Activated naive CD8-positive, alpha-beta T cell treated with anti-CD3 and anti-CD28 coated beads, Interleukin-2, amount 50 U/mL, for 24 hours (primary cell): Measurements from ENCODE around the gene SLC4A3.

ENCODE experiments used
- ATAC-seq: fragments of 150-1000 bp; cut with Tn5 transposase; one replicate; pipeline ENCODE4 v1.10.0; 2021
- DNase-seq: peaks from one replicate; pipeline ENCODE4 v3.0.0; 2021
- H3K27ac Mint-ChIP-seq: one replicate; pipeline ENCODE4 v1.8.0; 2021; ENCODE audit warnings: mild to moderate bottlenecking, mixed read lengths
- H3K27me3 Mint-ChIP-seq: one replicate; pipeline ENCODE4 v1.8.0; 2021; ENCODE audit warnings: mixed read lengths
- H3K36me3 Mint-ChIP-seq: one replicate; pipeline ENCODE4 v1.8.0; 2021; ENCODE audit warnings: low read depth, mixed read lengths
- H3K4me1 Mint-ChIP-seq: one replicate; pipeline ENCODE4 v1.8.0; 2021; ENCODE audit warnings: mixed read lengths
- H3K4me3 Mint-ChIP-seq: one replicate; pipeline ENCODE4 v1.8.0; 2021; ENCODE audit warnings: mild to moderate bottlenecking, moderate library complexity, mixed read lengths
- H3K9me3 Mint-ChIP-seq: one replicate; pipeline ENCODE4 v1.8.0; 2021; ENCODE audit warnings: mixed read lengths

SLC4A3 gene

GRCh38 chr2:219605607-219605954, 21.8 kb upstream of the SLC4A3 start:
- Mint-ChIP-seq H3K4me3 (no peak overlapping the region), H3K27me3 (no peaks in the 10 kb centered on the region), H3K9me3 (no peaks in the 10 kb centered on the region), H3K36me3 (peaks cover 35% of the 10 kb centered on the region), H3K27ac (no peak overlapping the region), H3K4me1 (peaks cover 2% of the 10 kb centered on the region)
- DNase-seq: no peak
- ATAC-seq: no peak

GRCh38 chr2:219607931-219608330, 19.5 kb upstream of the SLC4A3 start:
- Mint-ChIP-seq H3K4me1 (peaks cover 15% of the 10 kb centered on the region), H3K27me3 (no peaks in the 10 kb centered on the region), H3K9me3 (no peaks in the 10 kb centered on the region), H3K4me3 (no peak overlapping the region), H3K27ac (no peak overlapping the region), H3K36me3 (peaks cover 28% of the 10 kb centered on the region)
- no peak for DNase-seq
- no peak for ATAC-seq

GRCh38 chr2:219608399-219608964, 18.9 kb upstream of the SLC4A3 start:
- Mint-ChIP-seq H3K4me3 (no peak overlapping the region), H3K4me1 (peaks cover 16% of the 10 kb centered on the region), H3K36me3 (peaks cover 28% of the 10 kb centered on the region), H3K27ac (no peak overlapping the region), H3K27me3 (no peaks in the 10 kb centered on the region), H3K9me3 (no peaks in the 10 kb centered on the region)
- DNase-seq: no peak
- ATAC-seq: no peak

GRCh38 chr2:219609149-219609750, 18.2 kb upstream of the SLC4A3 start:
- Mint-ChIP-seq H3K27ac (no peak overlapping the region), H3K9me3 (no peaks in the 10 kb centered on the region)

GRCh38 chr2:219611306-219611705, 16.1 kb upstream of the SLC4A3 start:
- H3K27me3 Mint-ChIP-seq: no peaks in the 10 kb centered on the region
- DNase-seq (no peak), ATAC-seq (no peak)
- peaks cover 23% of the 10 kb centered on the region for H3K36me3 Mint-ChIP-seq
- H3K4me3 Mint-ChIP-seq: no peak overlapping the region
- no peak overlapping the region for H3K27ac Mint-ChIP-seq
- no peaks in the 10 kb centered on the region for H3K9me3 Mint-ChIP-seq
- H3K4me1 Mint-ChIP-seq: peaks cover 14% of the 10 kb centered on the region

More at GRCh38 chr2:219609149-219609750, 18.2 kb upstream of the SLC4A3 start:
- Mint-ChIP-seq H3K4me1 (peaks cover 14% of the 10 kb centered on the region), H3K4me3 (no peak overlapping the region), H3K27me3 (no peaks in the 10 kb centered on the region), H3K36me3 (peaks cover 21% of the 10 kb centered on the region)
- DNase-seq: no peak
- ATAC-seq: no peak

- Mint-ChIP-seq H3K36me3 (peaks cover 19% of the 10 kb centered on the region), H3K27me3 (no peaks in the 10 kb centered on the region), H3K4me1 (peaks cover 14% of the 10 kb centered on the region), H3K9me3 (no peaks in the 10 kb centered on the region), H3K27ac (no peak overlapping the region), H3K4me3 (no peak overlapping the region)
- no peak for ATAC-seq
- no peak for DNase-seq
These were observed 15.4 kb upstream of the SLC4A3 start for GRCh38 chr2:219611866-219612576.

- H3K27ac Mint-ChIP-seq: no peak overlapping the region
- ATAC-seq: no peak
- H3K27me3 Mint-ChIP-seq: no peaks in the 10 kb centered on the region
- no peaks in the 10 kb centered on the region for H3K9me3 Mint-ChIP-seq
- no peak overlapping the region for H3K4me3 Mint-ChIP-seq
- peaks cover 14% of the 10 kb centered on the region for H3K4me1 Mint-ChIP-seq
- no peak for DNase-seq
- H3K36me3 Mint-ChIP-seq: peaks cover 15% of the 10 kb centered on the region
These were observed 14.7 kb upstream of the SLC4A3 start for GRCh38 chr2:219612577-219613286.

- Mint-ChIP-seq H3K4me3 (no peak overlapping the region), H3K9me3 (no peaks in the 10 kb centered on the region), H3K27me3 (no peaks in the 10 kb centered on the region), H3K36me3 (peaks cover 15% of the 10 kb centered on the region), H3K4me1 (peaks cover 14% of the 10 kb centered on the region), H3K27ac (no peak overlapping the region)
- no peak for DNase-seq
- no peak for ATAC-seq
These were observed 13.9 kb upstream of the SLC4A3 start for GRCh38 chr2:219613461-219614070.

- no peaks in the 10 kb centered on the region for H3K27me3 Mint-ChIP-seq
- H3K4me3 Mint-ChIP-seq: no peak overlapping the region
- DNase-seq (no peak), ATAC-seq (no peak)
- H3K27ac Mint-ChIP-seq: no peak overlapping the region
- peaks cover 15% of the 10 kb centered on the region for H3K36me3 Mint-ChIP-seq
- H3K9me3 Mint-ChIP-seq: no peaks in the 10 kb centered on the region
- H3K4me1 Mint-ChIP-seq: peaks cover 14% of the 10 kb centered on the region
These were observed 13.2 kb upstream of the SLC4A3 start for GRCh38 chr2:219614076-219614860.

- H3K36me3 Mint-ChIP-seq: peaks cover 13% of the 10 kb centered on the region
- H3K9me3 Mint-ChIP-seq: no peaks in the 10 kb centered on the region
- ATAC-seq: no peak
- peaks cover 14% of the 10 kb centered on the region for H3K4me1 Mint-ChIP-seq
- no peaks in the 10 kb centered on the region for H3K27me3 Mint-ChIP-seq
- H3K4me3 Mint-ChIP-seq: no peak overlapping the region
- no peak overlapping the region for H3K27ac Mint-ChIP-seq
- DNase-seq: no peak
These were observed 12.4 kb upstream of the SLC4A3 start for GRCh38 chr2:219615036-219615435.

- H3K4me3 Mint-ChIP-seq: no peak overlapping the region
These were observed 11.5 kb upstream of the SLC4A3 start for GRCh38 chr2:219615894-219616293.

GRCh38 chr2:219616550-219616949, 10.9 kb upstream of the SLC4A3 start:
- peaks cover 12% of the 10 kb centered on the region for H3K4me1 Mint-ChIP-seq
- H3K27ac Mint-ChIP-seq: no peak overlapping the region
- DNase-seq: no peak
- no peak for ATAC-seq
- no peak overlapping the region for H3K4me3 Mint-ChIP-seq
- no peaks in the 10 kb centered on the region for H3K9me3 Mint-ChIP-seq
- H3K36me3 Mint-ChIP-seq: peaks cover 8% of the 10 kb centered on the region
- H3K27me3 Mint-ChIP-seq: no peaks in the 10 kb centered on the region

More at GRCh38 chr2:219615894-219616293, 11.5 kb upstream of the SLC4A3 start:
- no peaks in the 10 kb centered on the region for H3K27me3 Mint-ChIP-seq
- H3K4me1 Mint-ChIP-seq: peaks cover 14% of the 10 kb centered on the region
- H3K9me3 Mint-ChIP-seq: no peaks in the 10 kb centered on the region
- peaks cover 10% of the 10 kb centered on the region for H3K36me3 Mint-ChIP-seq
- ATAC-seq (no peak), DNase-seq (no peak)
- no peak overlapping the region for H3K27ac Mint-ChIP-seq

GRCh38 chr2:219618733-219619122, 8.7 kb upstream of the SLC4A3 start:
- peaks cover 2% of the 10 kb centered on the region for H3K27me3 Mint-ChIP-seq
- ATAC-seq (no peak), DNase-seq (no peak)
- no peak overlapping the region for H3K27ac Mint-ChIP-seq
- H3K36me3 Mint-ChIP-seq: peaks cover 5% of the 10 kb centered on the region
- no peaks in the 10 kb centered on the region for H3K9me3 Mint-ChIP-seq
- H3K4me1 Mint-ChIP-seq: no peaks in the 10 kb centered on the region
- no peak overlapping the region for H3K4me3 Mint-ChIP-seq

- H3K27me3 Mint-ChIP-seq: peaks cover 2% of the 10 kb centered on the region
- no peaks in the 10 kb centered on the region for H3K4me1 Mint-ChIP-seq
- H3K4me3 Mint-ChIP-seq: no peak overlapping the region
- H3K27ac Mint-ChIP-seq: no peak overlapping the region
- no peaks in the 10 kb centered on the region for H3K9me3 Mint-ChIP-seq
- peaks cover 5% of the 10 kb centered on the region for H3K36me3 Mint-ChIP-seq
- DNase-seq (no peak), ATAC-seq (no peak)
These were observed 8.2 kb upstream of the SLC4A3 start for GRCh38 chr2:219619235-219619634.
